Loucy (cell line): ENCODE results near the gene DLGAP1.

Experiments used
- H2AFZ ChIP-seq: fragments of 200-600 bp; sonication (generic); 2 replicates; pipeline ENCODE4 v1.6.0; 2016; ENCODE audit warnings: antibody characterized with exemption, mild to moderate bottlenecking, low read length, moderate library complexity
- H3F3A ChIP-seq: fragments of 200-600 bp; 2 replicates; pipeline ENCODE4 v1.6.0; 2016; ENCODE audit warnings: antibody characterized with exemption, low read depth, mild to moderate bottlenecking
- H3K27me3 ChIP-seq: fragments of 200-600 bp; sonication (generic); 2 replicates; pipeline ENCODE4 v1.6.1; 2014; ENCODE audit warnings: low read length, mild to moderate bottlenecking; ENCODE audit not compliant: insufficient read depth, poor library complexity, severe bottlenecking
- H3K36me3 ChIP-seq: fragments of 200-600 bp; sonication (generic); 2 replicates; pipeline ENCODE4 v1.6.1; 2016; ENCODE audit warnings: low read length; ENCODE audit not compliant: insufficient read depth
- H3K4me1 ChIP-seq: fragments of 200-600 bp; sonication (generic); 2 replicates; pipeline ENCODE4 v1.5.1; 2014; ENCODE audit warnings: low read length, mild to moderate bottlenecking; ENCODE audit not compliant: insufficient read depth, poor library complexity, severe bottlenecking
- H3K4me2 ChIP-seq: fragments of 200-600 bp; sonication (generic); 2 replicates; pipeline ENCODE4 v1.6.0; 2014; ENCODE audit warnings: antibody characterized with exemption, low read length, low read depth, mild to moderate bottlenecking; ENCODE audit not compliant: poor library complexity, severe bottlenecking
- H3K4me3 ChIP-seq: fragments of 200-600 bp; sonication (generic); 2 replicates; pipeline ENCODE4 v1.5.1; 2014; ENCODE audit warnings: low read length, mild to moderate bottlenecking, mixed read lengths; ENCODE audit not compliant: poor library complexity, severe bottlenecking
- H3K79me2 ChIP-seq: fragments of 200-600 bp; sonication (generic); 2 replicates; pipeline ENCODE4 v1.6.1; 2014; ENCODE audit warnings: low read length; ENCODE audit not compliant: insufficient read depth
- H3K9ac ChIP-seq: fragments of 200-600 bp; sonication (generic); 2 replicates; pipeline ENCODE4 v1.6.0; 2014; ENCODE audit warnings: mild to moderate bottlenecking, low read depth, low read length, moderate library complexity; ENCODE audit not compliant: poor library complexity, severe bottlenecking
- H3K9me2 ChIP-seq: fragments of 200-600 bp; sonication (generic); replicated peaks from 2 replicates; pipeline ENCODE4 v1.6.1; 2016; ENCODE audit warnings: low read depth, low read length, mixed read lengths
- H3K9me3 ChIP-seq: fragments of 200-600 bp; sonication (generic); 2 replicates; pipeline ENCODE4 v1.6.1; 2014; ENCODE audit warnings: mild to moderate bottlenecking, antibody characterized with exemption, low read length, low read depth; ENCODE audit not compliant: insufficient read depth
- H4K20me1 ChIP-seq: fragments of 200-600 bp; sonication (generic); 2 replicates; pipeline ENCODE4 v1.6.0; 2014; ENCODE audit warnings: antibody characterized with exemption, low read length, mild to moderate bottlenecking; ENCODE audit not compliant: insufficient read depth, poor library complexity, severe bottlenecking
- EZH2phosphoT487 ChIP-seq: fragments of 200-600 bp; IDR thresholded peaks from 2 replicates; pipeline ENCODE4 v1.6.1; 2018; ENCODE audit warnings: antibody characterized with exemption, mild to moderate bottlenecking, moderate library complexity, borderline replicate concordance
- TF ChIP-seq, protein P1 (sequence below): fragments of 200-600 bp; sonication (generic); conservative IDR thresholded peaks from 2 replicates; pipeline ENCODE4 v1.5.1; 2014; ENCODE audit warnings: mild to moderate bottlenecking, antibody characterized with exemption, low read length

The DLGAP1 gene

DNA sequence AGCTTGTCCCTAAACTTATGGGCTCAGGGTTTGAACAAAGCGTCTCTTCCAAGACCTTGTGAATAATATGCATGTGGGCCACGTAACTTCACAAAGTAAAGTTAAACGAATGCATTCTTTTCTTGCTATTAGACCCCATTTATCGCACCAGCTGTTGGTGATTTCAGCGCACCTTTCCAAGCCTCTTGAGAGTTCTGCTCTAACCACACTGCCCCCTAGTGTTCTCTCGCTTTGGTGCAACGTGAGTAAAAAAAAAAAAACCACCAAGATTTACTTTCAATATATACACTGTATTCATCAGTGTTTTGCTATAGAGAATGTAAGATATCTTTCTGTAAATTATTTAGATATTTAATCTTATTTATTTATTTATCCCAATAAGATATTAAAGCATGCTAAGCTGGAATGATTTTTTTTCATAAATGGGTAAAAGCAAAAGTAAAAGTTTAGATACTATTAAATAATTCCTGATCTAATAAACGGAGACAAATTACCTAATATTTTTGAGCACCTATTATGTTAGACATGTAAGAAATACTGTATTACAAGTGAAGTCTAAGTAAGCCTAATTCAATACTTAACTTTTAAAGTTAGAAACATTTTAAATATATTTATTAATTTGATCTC is 459.5 kb downstream of the DLGAP1 start:
- no peak overlapping the region for H3K9ac ChIP-seq
- no peaks in the 10 kb centered on the region for H3K79me2 ChIP-seq
- H2AFZ ChIP-seq: no peak overlapping the region
- no peaks in the 10 kb centered on the region for H4K20me1 ChIP-seq
- H3K9me2 ChIP-seq: no peaks in the 10 kb centered on the region
- H3K4me2 ChIP-seq: no peak overlapping the region
- no peaks in the 10 kb centered on the region for H3K36me3 ChIP-seq
- no peaks in the 10 kb centered on the region for H3K4me1 ChIP-seq
- no peaks in the 10 kb centered on the region for H3F3A ChIP-seq
- TF ChIP-seq EZH2phosphoT487: no peak
- TF ChIP-seq, protein P1, sequence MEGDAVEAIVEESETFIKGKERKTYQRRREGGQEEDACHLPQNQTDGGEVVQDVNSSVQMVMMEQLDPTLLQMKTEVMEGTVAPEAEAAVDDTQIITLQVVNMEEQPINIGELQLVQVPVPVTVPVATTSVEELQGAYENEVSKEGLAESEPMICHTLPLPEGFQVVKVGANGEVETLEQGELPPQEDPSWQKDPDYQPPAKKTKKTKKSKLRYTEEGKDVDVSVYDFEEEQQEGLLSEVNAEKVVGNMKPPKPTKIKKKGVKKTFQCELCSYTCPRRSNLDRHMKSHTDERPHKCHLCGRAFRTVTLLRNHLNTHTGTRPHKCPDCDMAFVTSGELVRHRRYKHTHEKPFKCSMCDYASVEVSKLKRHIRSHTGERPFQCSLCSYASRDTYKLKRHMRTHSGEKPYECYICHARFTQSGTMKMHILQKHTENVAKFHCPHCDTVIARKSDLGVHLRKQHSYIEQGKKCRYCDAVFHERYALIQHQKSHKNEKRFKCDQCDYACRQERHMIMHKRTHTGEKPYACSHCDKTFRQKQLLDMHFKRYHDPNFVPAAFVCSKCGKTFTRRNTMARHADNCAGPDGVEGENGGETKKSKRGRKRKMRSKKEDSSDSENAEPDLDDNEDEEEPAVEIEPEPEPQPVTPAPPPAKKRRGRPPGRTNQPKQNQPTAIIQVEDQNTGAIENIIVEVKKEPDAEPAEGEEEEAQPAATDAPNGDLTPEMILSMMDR: peak; percentile 86
- no peaks in the 10 kb centered on the region for H3K27me3 ChIP-seq
- no peak overlapping the region for H3K4me3 ChIP-seq
- H3K9me3 ChIP-seq: no peaks in the 10 kb centered on the region

DNA sequence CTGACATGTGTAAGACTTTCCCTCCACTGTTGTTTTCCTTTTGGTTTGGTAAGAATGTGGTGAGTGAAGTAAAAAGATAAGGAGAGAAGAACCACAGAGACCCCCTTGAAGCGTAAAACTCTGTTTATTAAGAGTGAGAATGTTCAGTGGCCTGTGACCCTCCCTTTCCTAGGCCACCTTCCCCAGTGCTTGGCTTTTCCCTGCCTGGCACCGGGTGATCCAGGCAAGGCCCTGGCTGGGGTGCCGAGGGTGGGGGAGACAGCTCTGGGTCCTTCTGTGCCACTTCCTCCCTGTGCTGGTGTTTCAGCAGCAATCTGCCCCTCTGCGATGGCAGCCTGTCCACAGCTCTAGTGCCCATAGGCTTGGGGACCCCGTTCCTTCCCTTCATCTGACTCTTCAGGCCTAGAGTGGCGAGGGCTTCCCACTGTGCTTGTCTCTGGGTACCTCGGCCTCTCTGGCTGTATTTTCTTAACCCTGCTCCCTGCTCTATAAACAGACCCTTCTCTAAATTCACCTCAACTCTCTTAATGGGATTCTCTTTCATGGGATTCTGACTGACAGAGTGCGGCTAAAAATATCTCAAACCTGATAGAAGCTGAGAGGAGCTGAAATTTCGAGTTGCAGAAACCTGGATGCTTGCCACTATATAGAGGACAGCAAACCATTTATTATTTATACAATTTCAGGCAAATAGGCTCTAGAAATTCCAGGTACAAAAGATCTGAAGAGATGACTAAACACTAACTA is 461.0 kb downstream of the DLGAP1 start:
- Histone ChIP-seq H2AFZ (no peak overlapping the region; the same call in 1 of the 2 replicates), H3K4me1 (no peaks in the 10 kb centered on the region), H3K9ac (no peak overlapping the region), H3K9me3 (no peaks in the 10 kb centered on the region), H3K9me2 (no peaks in the 10 kb centered on the region), H3K27me3 (no peaks in the 10 kb centered on the region), H3K4me2 (no peak overlapping the region), H3F3A (no peaks in the 10 kb centered on the region), H3K36me3 (no peaks in the 10 kb centered on the region), H4K20me1 (no peaks in the 10 kb centered on the region), H3K4me3 (no peak overlapping the region), H3K79me2 (no peaks in the 10 kb centered on the region)
- no peak for TF ChIP-seq EZH2phosphoT487
- TF ChIP-seq, protein P1: no peak

DNA sequence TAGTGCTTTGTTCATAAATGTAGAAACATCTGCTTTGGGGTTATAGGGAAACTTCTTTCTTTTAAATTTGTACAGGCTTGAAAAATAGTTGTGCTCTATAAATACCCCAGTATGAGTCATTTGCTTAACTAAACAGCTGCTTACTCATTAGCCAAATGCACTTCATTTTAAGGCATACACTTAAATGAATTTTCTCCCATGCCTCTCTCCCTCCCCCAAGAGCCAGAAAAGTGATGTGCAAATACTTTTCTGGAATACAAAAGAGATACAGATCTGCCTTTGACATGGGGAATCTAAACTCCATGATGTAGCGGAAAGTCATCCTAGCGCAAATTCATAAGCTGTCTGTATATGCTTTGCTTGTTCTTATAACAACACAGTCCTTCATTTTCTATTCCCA is 469.4 kb downstream of the DLGAP1 start:
- Histone ChIP-seq H3K4me2 (no peak overlapping the region), H3K9ac (no peak overlapping the region), H2AFZ (no peak overlapping the region), H3K79me2 (no peaks in the 10 kb centered on the region), H3K9me2 (no peaks in the 10 kb centered on the region), H3K4me1 (no peaks in the 10 kb centered on the region), H3K4me3 (no peak overlapping the region), H3K27me3 (no peaks in the 10 kb centered on the region), H4K20me1 (no peaks in the 10 kb centered on the region), H3F3A (no peaks in the 10 kb centered on the region), H3K36me3 (no peaks in the 10 kb centered on the region), H3K9me3 (no peaks in the 10 kb centered on the region)
- TF ChIP-seq, protein P1: no peak
- TF ChIP-seq EZH2phosphoT487: no peak
